ENCODE results near the gene ATP1B1.

ATP1B1 gene

DNA sequence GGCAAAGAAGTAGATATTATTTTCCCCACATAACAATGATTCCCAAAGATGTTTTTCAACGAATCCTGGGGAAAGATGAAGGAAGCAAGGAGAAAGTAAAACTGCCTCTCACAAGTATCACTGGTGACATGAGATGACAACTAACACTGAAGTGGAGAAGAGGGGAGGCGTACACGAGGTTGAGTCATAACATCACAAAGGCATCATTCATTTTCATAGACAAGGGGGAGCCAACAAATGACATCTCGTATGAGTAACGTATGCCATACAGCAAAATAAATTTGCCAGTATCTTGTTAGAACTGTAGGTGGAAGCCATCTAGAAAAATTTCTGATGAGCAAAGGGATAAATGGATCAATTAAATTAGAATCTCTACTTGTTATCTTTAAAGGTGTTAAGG is 56.6 kb downstream of the ATP1B1 start:
- TF ChIP-seq, protein P1, sequence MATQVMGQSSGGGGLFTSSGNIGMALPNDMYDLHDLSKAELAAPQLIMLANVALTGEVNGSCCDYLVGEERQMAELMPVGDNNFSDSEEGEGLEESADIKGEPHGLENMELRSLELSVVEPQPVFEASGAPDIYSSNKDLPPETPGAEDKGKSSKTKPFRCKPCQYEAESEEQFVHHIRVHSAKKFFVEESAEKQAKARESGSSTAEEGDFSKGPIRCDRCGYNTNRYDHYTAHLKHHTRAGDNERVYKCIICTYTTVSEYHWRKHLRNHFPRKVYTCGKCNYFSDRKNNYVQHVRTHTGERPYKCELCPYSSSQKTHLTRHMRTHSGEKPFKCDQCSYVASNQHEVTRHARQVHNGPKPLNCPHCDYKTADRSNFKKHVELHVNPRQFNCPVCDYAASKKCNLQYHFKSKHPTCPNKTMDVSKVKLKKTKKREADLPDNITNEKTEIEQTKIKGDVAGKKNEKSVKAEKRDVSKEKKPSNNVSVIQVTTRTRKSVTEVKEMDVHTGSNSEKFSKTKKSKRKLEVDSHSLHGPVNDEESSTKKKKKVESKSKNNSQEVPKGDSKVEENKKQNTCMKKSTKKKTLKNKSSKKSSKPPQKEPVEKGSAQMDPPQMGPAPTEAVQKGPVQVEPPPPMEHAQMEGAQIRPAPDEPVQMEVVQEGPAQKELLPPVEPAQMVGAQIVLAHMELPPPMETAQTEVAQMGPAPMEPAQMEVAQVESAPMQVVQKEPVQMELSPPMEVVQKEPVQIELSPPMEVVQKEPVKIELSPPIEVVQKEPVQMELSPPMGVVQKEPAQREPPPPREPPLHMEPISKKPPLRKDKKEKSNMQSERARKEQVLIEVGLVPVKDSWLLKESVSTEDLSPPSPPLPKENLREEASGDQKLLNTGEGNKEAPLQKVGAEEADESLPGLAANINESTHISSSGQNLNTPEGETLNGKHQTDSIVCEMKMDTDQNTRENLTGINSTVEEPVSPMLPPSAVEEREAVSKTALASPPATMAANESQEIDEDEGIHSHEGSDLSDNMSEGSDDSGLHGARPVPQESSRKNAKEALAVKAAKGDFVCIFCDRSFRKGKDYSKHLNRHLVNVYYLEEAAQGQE (IDR thresholded peaks at IDR 0.05; ENCODE audit: insufficient read depth in 1 of 2, low read depth in 2 of 2, low read length in 2 of 2), result no peak
- TF ChIP-seq FOXP2 (optimal IDR thresholded peaks at IDR 0.05; ENCODE audit: borderline replicate concordance, extremely low read depth, extremely low read length, insufficient read depth), result no peak
- TF ChIP-seq SIN3A (IDR thresholded peaks at IDR 0.05; ENCODE audit: borderline replicate concordance, insufficient read depth, low read length), result no peak
- TF ChIP-seq POLR2AphosphoS5 (IDR thresholded peaks at IDR 0.05; ENCODE audit: low read depth, low read length), result no peak
- no peak for TF ChIP-seq TAF1 (IDR thresholded peaks at IDR 0.05; ENCODE audit: borderline replicate concordance, insufficient read depth, low read length)

DNA sequence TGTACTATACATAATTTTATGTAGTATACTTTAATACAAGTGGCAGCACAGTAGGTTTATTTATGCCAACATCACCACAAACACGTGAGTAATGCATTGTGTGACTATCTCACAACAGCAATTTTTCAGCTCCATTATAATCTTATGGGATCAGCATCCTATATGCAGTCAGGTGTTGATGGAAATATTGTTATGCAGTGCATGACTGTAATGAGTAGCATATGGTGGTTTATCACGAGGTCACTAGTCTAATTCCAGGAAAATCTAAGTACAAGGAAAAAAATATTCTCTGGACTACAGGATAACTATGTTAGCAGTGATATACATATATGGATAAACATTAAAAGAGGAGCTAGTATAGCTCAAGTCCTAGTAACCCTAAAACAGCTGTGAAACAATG is 69.0 kb downstream of the ATP1B1 start:
- TF ChIP-seq FOXP2 (optimal IDR thresholded peaks at IDR 0.05; ENCODE audit: borderline replicate concordance, extremely low read depth, extremely low read length, insufficient read depth), result no peak

DNA sequence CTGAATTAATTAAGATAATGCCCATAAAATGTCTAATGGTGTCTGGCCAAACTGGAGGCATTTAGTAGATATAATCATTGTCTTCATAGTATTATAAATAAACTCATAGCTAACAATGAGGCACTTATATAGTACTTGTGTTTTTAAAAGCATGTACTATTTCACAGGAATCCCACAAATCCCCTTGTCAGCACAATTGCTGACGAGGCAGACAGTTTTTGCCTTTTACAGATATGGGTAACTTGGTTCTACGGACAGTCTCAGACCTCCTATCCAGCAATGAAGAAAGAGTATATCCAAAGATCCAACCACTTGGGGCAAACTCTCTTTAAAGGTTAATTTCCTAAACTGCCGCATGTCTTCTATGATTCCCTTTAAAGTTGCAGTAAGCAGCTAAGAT is 73.7 kb downstream of the ATP1B1 start:
- TF ChIP-seq FOXP2 (optimal IDR thresholded peaks at IDR 0.05; ENCODE audit: borderline replicate concordance, extremely low read depth, extremely low read length, insufficient read depth) (no peak), POLR2AphosphoS5 (IDR thresholded peaks at IDR 0.05; ENCODE audit: low read depth, low read length) (no peak), TAF1 (IDR thresholded peaks at IDR 0.05; ENCODE audit: borderline replicate concordance, insufficient read depth, low read length) (no peak), SIN3A (IDR thresholded peaks at IDR 0.05; ENCODE audit: borderline replicate concordance, insufficient read depth, low read length) (no peak)
- TF ChIP-seq, protein P1 (IDR thresholded peaks at IDR 0.05; ENCODE audit: insufficient read depth in 1 of 2, low read depth in 2 of 2, low read length in 2 of 2), result no peak

Measured in PFSK-1 (cell line).